ENCODE data around the gene MIEF2.

Gene MIEF2

DNA sequence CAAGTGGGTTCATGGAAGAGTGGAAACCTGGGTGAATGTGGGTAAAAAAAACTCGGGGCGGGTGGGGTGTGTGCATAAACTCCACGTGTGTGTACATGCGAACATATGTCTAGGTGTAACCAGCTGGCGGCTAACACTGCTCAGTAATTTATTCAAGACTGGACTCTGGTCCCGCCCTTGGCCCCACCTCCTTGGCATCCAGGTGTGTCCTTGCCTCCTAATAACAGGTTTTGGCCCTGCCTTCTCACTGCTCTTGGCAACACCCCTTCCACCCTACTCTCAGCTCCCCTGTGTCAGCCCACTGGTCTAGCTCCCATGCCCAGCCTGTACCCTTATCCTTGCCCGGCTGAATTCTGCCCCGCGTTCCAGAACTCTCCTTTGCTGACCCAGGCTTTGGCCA lies 10.2 kb upstream of the MIEF2 start:
- Histone ChIP-seq H3K79me2 (ENCODE audit: insufficient read depth, low read length) (no peaks in the 10 kb centered on the region), H3K9ac (ENCODE audit: low read length) (no peak overlapping the region), H3K27me3 (ENCODE audit: insufficient read depth, low read length) (no peaks in the 10 kb centered on the region), H3K9me3 (ENCODE audit: low read length) (no peaks in the 10 kb centered on the region), H4K20me1 (ENCODE audit: insufficient read depth, low read length) (no peaks in the 10 kb centered on the region), H3K4me1 (ENCODE audit: insufficient read depth, low read length, severe bottlenecking) (no peaks in the 10 kb centered on the region), H2AFZ (ENCODE audit: low read length) (no peak overlapping the region), H3K4me2 (ENCODE audit: low read length) (no peak overlapping the region), H3K36me3 (ENCODE audit: insufficient read depth, low read length) (peaks cover 82% of the 10 kb centered on the region), H3K4me3 (ENCODE audit: low read depth, low read length, poor library complexity, severe bottlenecking) (no peak overlapping the region), H3K27ac (ENCODE audit: low read depth, low read length, poor library complexity, severe bottlenecking) (no peak overlapping the region), H3K9me2 (ENCODE audit: low read depth, low read length) (no peaks in the 10 kb centered on the region), H3F3A (ENCODE audit: insufficient read depth, low read length) (no peaks in the 10 kb centered on the region)
- TF ChIP-seq, protein P1, sequence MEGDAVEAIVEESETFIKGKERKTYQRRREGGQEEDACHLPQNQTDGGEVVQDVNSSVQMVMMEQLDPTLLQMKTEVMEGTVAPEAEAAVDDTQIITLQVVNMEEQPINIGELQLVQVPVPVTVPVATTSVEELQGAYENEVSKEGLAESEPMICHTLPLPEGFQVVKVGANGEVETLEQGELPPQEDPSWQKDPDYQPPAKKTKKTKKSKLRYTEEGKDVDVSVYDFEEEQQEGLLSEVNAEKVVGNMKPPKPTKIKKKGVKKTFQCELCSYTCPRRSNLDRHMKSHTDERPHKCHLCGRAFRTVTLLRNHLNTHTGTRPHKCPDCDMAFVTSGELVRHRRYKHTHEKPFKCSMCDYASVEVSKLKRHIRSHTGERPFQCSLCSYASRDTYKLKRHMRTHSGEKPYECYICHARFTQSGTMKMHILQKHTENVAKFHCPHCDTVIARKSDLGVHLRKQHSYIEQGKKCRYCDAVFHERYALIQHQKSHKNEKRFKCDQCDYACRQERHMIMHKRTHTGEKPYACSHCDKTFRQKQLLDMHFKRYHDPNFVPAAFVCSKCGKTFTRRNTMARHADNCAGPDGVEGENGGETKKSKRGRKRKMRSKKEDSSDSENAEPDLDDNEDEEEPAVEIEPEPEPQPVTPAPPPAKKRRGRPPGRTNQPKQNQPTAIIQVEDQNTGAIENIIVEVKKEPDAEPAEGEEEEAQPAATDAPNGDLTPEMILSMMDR (IDR thresholded peaks at IDR 0.05; ENCODE audit: low read length), result no peak
- TF ChIP-seq EZH2 (IDR thresholded peaks at IDR 0.05; ENCODE audit: borderline replicate concordance, low read length), result no peak

- Histone ChIP-seq H3K4me2 (ENCODE audit: low read length) (no peak overlapping the region), H3K36me3 (ENCODE audit: insufficient read depth, low read length) (peaks cover 79% of the 10 kb centered on the region), H3K27me3 (ENCODE audit: insufficient read depth, low read length) (no peaks in the 10 kb centered on the region), H3K9me3 (ENCODE audit: low read length) (no peaks in the 10 kb centered on the region), H3K4me3 (ENCODE audit: low read depth, low read length, poor library complexity, severe bottlenecking) (no peak overlapping the region), H2AFZ (ENCODE audit: low read length) (no peak overlapping the region), H3K9ac (ENCODE audit: low read length) (no peak overlapping the region), H3F3A (ENCODE audit: insufficient read depth, low read length) (no peaks in the 10 kb centered on the region), H3K79me2 (ENCODE audit: insufficient read depth, low read length) (no peaks in the 10 kb centered on the region), H3K9me2 (ENCODE audit: low read depth, low read length) (no peaks in the 10 kb centered on the region), H3K4me1 (ENCODE audit: insufficient read depth, low read length, severe bottlenecking) (no peaks in the 10 kb centered on the region), H4K20me1 (ENCODE audit: insufficient read depth, low read length) (no peaks in the 10 kb centered on the region), H3K27ac (ENCODE audit: low read depth, low read length, poor library complexity, severe bottlenecking) (no peak overlapping the region)
- TF ChIP-seq EZH2 (IDR thresholded peaks at IDR 0.05; ENCODE audit: borderline replicate concordance, low read length), result no peak
- TF ChIP-seq, protein P1 (IDR thresholded peaks at IDR 0.05; ENCODE audit: low read length), result no peak
Observed at GRCh38 chr17:18250708-18251107, 9.8 kb upstream of the MIEF2 start.

- no peak overlapping the region for H2AFZ ChIP-seq (ENCODE audit: low read length)
- H3K36me3 ChIP-seq (ENCODE audit: insufficient read depth, low read length), result peaks cover 74% of the 10 kb centered on the region
- no peaks in the 10 kb centered on the region for H3K4me1 ChIP-seq (ENCODE audit: insufficient read depth, low read length, severe bottlenecking)
- no peaks in the 10 kb centered on the region for H3K9me2 ChIP-seq (ENCODE audit: low read depth, low read length)
- no peaks in the 10 kb centered on the region for H3K9me3 ChIP-seq (ENCODE audit: low read length)
- TF ChIP-seq EZH2 (IDR thresholded peaks at IDR 0.05; ENCODE audit: borderline replicate concordance, low read length), result no peak
- TF ChIP-seq, protein P1 (IDR thresholded peaks at IDR 0.05; ENCODE audit: low read length), result no peak
- H3K79me2 ChIP-seq (ENCODE audit: insufficient read depth, low read length), result no peaks in the 10 kb centered on the region
- no peak overlapping the region for H3K9ac ChIP-seq (ENCODE audit: low read length)
- no peak overlapping the region for H3K27ac ChIP-seq (ENCODE audit: low read depth, low read length, poor library complexity, severe bottlenecking)
- H3K4me2 ChIP-seq (ENCODE audit: low read length), result no peak overlapping the region
- H3F3A ChIP-seq (ENCODE audit: insufficient read depth, low read length), result no peaks in the 10 kb centered on the region
- H4K20me1 ChIP-seq (ENCODE audit: insufficient read depth, low read length), result no peaks in the 10 kb centered on the region
- no peaks in the 10 kb centered on the region for H3K27me3 ChIP-seq (ENCODE audit: insufficient read depth, low read length)
- H3K4me3 ChIP-seq (ENCODE audit: low read depth, low read length, poor library complexity, severe bottlenecking), result no peak overlapping the region
Observed at GRCh38 chr17:18251204-18251603, 9.3 kb upstream of the MIEF2 start.

Data from OCI-LY1 (cell line).